ENCODE data around the gene AHRR.

The AHRR gene

GRCh38 chr5:432928-433791 is 111.6 kb downstream of the AHRR start:
- TF ChIP-seq MAX (IDR thresholded peaks at IDR 0.05) = no peak
- no peak for TF ChIP-seq EGR1 (IDR thresholded peaks at IDR 0.05)
- no peak for TF ChIP-seq YY1 (IDR thresholded peaks at IDR 0.05; ENCODE audit: low read depth)

GRCh38 chr5:433836-434235 is 112.3 kb downstream of the AHRR start:
- TF ChIP-seq EP300 (IDR thresholded peaks at IDR 0.05; ENCODE audit: borderline replicate concordance) (no peak), MAX (IDR thresholded peaks at IDR 0.05) (no peak), TAF1 (IDR thresholded peaks at IDR 0.05; ENCODE audit: low read depth) (no peak), RAD21 (IDR thresholded peaks at IDR 0.05; ENCODE audit: low read depth) (no peak), USF1 (IDR thresholded peaks at IDR 0.05) (no peak), TEAD4 (IDR thresholded peaks at IDR 0.05) (no peak), EGR1 (IDR thresholded peaks at IDR 0.05) (no peak), CREB1 (IDR thresholded peaks at IDR 0.05; ENCODE audit: low read depth) (no peak), YY1 (IDR thresholded peaks at IDR 0.05; ENCODE audit: low read depth) (no peak), NFIC (IDR thresholded peaks at IDR 0.05) (no peak), FOXM1 (IDR thresholded peaks at IDR 0.05; ENCODE audit: borderline replicate concordance, low read depth) (no peak)

GRCh38 chr5:434443-435146 is 113.1 kb downstream of the AHRR start:
- TF ChIP-seq MAX (IDR thresholded peaks at IDR 0.05) (no peak), TCF12 (IDR thresholded peaks at IDR 0.05; ENCODE audit: low read depth) (no peak), FOXM1 (IDR thresholded peaks at IDR 0.05; ENCODE audit: borderline replicate concordance, low read depth) (no peak), EGR1 (IDR thresholded peaks at IDR 0.05) (no peak), USF1 (IDR thresholded peaks at IDR 0.05) (no peak), REST (IDR thresholded peaks at IDR 0.05; ENCODE audit: low read depth) (no peak), NFIC (IDR thresholded peaks at IDR 0.05) (no peak), ZBTB7A (IDR thresholded peaks at IDR 0.05; ENCODE audit: low read depth) (no peak)

GRCh38 chr5:435156-435790 is 113.8 kb downstream of the AHRR start:
- TF ChIP-seq CREB1 (IDR thresholded peaks at IDR 0.05; ENCODE audit: low read depth) (no peak), CEBPB (IDR thresholded peaks at IDR 0.05) (no peak), FOXM1 (IDR thresholded peaks at IDR 0.05; ENCODE audit: borderline replicate concordance, low read depth) (no peak), EP300 (IDR thresholded peaks at IDR 0.05; ENCODE audit: borderline replicate concordance) (no peak), REST (IDR thresholded peaks at IDR 0.05; ENCODE audit: low read depth) (no peak), ZBTB7A (IDR thresholded peaks at IDR 0.05; ENCODE audit: low read depth) (no peak), RAD21 (IDR thresholded peaks at IDR 0.05; ENCODE audit: low read depth) (no peak), EGR1 (IDR thresholded peaks at IDR 0.05) (no peak)

- TF ChIP-seq FOXM1 (IDR thresholded peaks at IDR 0.05; ENCODE audit: borderline replicate concordance, low read depth) = no peak
- TF ChIP-seq ZBTB7A (IDR thresholded peaks at IDR 0.05; ENCODE audit: low read depth) = no peak
- TF ChIP-seq RAD21 (IDR thresholded peaks at IDR 0.05; ENCODE audit: low read depth) = peak; percentile 65
Observed at GRCh38 chr5:435961-436640, 114.6 kb downstream of the AHRR start.
